ENCODE results near the gene TP53. TPM values are rescaled to one million over a fixed set of nuclear protein-coding genes. Genes with fewer than 3 reads are reported as not detected.

The TP53 gene
- total and polyA plus RNA-seq, 10 of the 15 experiments (the other 5 are each of a cell fraction or from before 2014, with no cell fraction given), result 35.6 to 162 (median 75.9) TPM

DNA sequence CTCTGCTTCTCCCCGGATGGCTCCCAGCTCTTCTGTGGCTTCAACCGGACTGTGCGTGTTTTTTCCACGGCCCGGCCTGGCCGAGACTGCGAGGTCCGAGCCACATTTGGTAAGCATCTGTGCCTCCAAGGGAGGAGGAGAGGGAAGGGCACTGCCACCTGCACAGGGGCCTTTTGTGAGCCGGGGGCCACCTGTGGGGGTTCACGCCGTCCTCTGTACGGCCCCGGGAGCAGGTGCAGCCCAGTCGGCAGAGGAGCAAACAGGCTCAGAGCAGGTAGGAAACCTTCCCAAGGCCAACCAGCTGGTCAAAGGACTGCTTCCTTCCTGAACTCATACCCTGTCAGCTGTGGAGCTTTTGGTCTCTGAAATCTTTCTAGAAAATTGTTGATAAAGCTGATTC lies 14.4 kb upstream of the TP53 start (continued):
- TF ChIP-seq, protein P1, sequence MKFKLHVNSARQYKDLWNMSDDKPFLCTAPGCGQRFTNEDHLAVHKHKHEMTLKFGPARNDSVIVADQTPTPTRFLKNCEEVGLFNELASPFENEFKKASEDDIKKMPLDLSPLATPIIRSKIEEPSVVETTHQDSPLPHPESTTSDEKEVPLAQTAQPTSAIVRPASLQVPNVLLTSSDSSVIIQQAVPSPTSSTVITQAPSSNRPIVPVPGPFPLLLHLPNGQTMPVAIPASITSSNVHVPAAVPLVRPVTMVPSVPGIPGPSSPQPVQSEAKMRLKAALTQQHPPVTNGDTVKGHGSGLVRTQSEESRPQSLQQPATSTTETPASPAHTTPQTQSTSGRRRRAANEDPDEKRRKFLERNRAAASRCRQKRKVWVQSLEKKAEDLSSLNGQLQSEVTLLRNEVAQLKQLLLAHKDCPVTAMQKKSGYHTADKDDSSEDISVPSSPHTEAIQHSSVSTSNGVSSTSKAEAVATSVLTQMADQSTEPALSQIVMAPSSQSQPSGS (IDR thresholded peaks at IDR 0.05; ENCODE audit: low read length), result no peak
- TF ChIP-seq ATF7 (IDR thresholded peaks at IDR 0.05; ENCODE audit: low read depth), result no peak

DNA sequence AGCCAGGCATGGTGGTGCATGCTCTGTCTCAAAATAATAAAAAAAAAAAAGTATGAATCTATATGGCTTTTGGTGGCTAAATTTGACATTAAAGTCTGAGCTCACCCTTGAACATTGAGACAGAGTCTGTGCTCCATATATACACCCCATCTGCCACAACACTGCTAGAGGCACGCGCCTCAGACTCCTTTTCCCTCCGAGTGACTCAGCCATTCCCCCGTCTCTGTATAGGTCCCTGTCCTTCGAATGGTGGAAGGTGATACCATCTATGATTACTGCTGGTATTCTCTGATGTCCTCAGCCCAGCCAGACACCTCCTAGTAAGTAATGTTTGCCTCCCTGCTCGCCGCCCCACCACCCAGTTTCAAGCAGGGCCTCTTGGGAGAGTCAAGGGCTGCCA lies 13.2 kb upstream of the TP53 start:
- WGBS (ENCODE audit: insufficient coverage, insufficient replicate concordance, low lambda C conversion rate, missing lambda C conversion rate), result 95% methylated on average over 7 of the region's 7 CpGs
- H3K79me2 ChIP-seq (ENCODE audit: control insufficient read depth, insufficient read depth, low read length), result no peaks in the 10 kb centered on the region
- ChIA-PET CTCF (interaction anchor here (2.4 kb wide), 1 partner anchor 13 kb away, joined by 9 read pairs; the partner anchor contains the start of genes TP53 and WRAP53), SMC1A (ENCODE audit: uncharacterized antibody, unreplicated experiment) (no interaction called here), POLR2A (interaction anchor here (0.7 kb wide), 2 partner anchors 339 to 725 kb away, joined by 3 read pairs; no protein-coding TSS in a partner anchor), RAD21 (ENCODE audit: unreplicated experiment) (no interaction called here)
- no TSS peak for BruUV-seq (replicated peaks)
- H3K4me3 ChIP-seq, result no peak overlapping the region
- H3K27me3 ChIP-seq (replicated peaks in 1 of 2; ENCODE audit: control insufficient read depth in 2 of 2, insufficient read depth in 2 of 2, low read length in 1 of 2), result peaks cover 0 to 4% of the 10 kb centered on the region in 2 experiments; a peak in 3 of 4 replicates
- H2AFZ ChIP-seq (ENCODE audit: control insufficient read depth, low read depth, low read length), result no peak overlapping the region
- H3K9me3 ChIP-seq (replicated peaks; ENCODE audit: control insufficient read depth, insufficient read depth, low read length), result no peaks in the 10 kb centered on the region
- H3K4me1 ChIP-seq (ENCODE audit: control insufficient read depth, insufficient read depth, low read length), result no peaks in the 10 kb centered on the region
- H3K27ac ChIP-seq (ENCODE audit: control insufficient read depth, insufficient read depth), result no peak overlapping the region
- in situ Hi-C loops (cut with MboI) (no loop called here), intact Hi-C loops (cut with micrococcal nuclease; ENCODE audit: unreplicated experiment) (no loop called here)
- FAIRE-seq (no peak), ATAC-seq (no peak), DNase-seq (ENCODE audit: low read depth, low spot score) (no peak)
- no peaks in the 10 kb centered on the region for H4K20me1 ChIP-seq (ENCODE audit: control insufficient read depth, insufficient read depth)
- no peak overlapping the region for H3K9ac ChIP-seq (ENCODE audit: control insufficient read depth, insufficient read depth, low read length)
- no peak overlapping the region for H3K4me2 ChIP-seq (ENCODE audit: control insufficient read depth, insufficient read depth)
- peaks cover 0 to 4% of the 10 kb centered on the region in 2 experiments; a peak in 3 of 4 replicates for H3K36me3 ChIP-seq (ENCODE audit: control insufficient read depth in 2 of 2, insufficient read depth in 2 of 2, low read length in 1 of 2)
- TF ChIP-seq, protein P2, sequence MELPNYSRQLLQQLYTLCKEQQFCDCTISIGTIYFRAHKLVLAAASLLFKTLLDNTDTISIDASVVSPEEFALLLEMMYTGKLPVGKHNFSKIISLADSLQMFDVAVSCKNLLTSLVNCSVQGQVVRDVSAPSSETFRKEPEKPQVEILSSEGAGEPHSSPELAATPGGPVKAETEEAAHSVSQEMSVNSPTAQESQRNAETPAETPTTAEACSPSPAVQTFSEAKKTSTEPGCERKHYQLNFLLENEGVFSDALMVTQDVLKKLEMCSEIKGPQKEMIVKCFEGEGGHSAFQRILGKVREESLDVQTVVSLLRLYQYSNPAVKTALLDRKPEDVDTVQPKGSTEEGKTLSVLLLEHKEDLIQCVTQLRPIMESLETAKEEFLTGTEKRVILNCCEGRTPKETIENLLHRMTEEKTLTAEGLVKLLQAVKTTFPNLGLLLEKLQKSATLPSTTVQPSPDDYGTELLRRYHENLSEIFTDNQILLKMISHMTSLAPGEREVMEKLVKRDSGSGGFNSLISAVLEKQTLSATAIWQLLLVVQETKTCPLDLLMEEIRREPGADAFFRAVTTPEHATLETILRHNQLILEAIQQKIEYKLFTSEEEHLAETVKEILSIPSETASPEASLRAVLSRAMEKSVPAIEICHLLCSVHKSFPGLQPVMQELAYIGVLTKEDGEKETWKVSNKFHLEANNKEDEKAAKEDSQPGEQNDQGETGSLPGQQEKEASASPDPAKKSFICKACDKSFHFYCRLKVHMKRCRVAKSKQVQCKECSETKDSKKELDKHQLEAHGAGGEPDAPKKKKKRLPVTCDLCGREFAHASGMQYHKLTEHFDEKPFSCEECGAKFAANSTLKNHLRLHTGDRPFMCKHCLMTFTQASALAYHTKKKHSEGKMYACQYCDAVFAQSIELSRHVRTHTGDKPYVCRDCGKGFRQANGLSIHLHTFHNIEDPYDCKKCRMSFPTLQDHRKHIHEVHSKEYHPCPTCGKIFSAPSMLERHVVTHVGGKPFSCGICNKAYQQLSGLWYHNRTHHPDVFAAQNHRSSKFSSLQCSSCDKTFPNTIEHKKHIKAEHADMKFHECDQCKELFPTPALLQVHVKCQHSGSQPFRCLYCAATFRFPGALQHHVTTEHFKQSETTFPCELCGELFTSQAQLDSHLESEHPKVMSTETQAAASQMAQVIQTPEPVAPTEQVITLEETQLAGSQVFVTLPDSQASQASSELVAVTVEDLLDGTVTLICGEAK (IDR thresholded peaks at IDR 0.05; ENCODE audit: borderline replicate concordance), result no peak
- TF ChIP-seq, protein P3, sequence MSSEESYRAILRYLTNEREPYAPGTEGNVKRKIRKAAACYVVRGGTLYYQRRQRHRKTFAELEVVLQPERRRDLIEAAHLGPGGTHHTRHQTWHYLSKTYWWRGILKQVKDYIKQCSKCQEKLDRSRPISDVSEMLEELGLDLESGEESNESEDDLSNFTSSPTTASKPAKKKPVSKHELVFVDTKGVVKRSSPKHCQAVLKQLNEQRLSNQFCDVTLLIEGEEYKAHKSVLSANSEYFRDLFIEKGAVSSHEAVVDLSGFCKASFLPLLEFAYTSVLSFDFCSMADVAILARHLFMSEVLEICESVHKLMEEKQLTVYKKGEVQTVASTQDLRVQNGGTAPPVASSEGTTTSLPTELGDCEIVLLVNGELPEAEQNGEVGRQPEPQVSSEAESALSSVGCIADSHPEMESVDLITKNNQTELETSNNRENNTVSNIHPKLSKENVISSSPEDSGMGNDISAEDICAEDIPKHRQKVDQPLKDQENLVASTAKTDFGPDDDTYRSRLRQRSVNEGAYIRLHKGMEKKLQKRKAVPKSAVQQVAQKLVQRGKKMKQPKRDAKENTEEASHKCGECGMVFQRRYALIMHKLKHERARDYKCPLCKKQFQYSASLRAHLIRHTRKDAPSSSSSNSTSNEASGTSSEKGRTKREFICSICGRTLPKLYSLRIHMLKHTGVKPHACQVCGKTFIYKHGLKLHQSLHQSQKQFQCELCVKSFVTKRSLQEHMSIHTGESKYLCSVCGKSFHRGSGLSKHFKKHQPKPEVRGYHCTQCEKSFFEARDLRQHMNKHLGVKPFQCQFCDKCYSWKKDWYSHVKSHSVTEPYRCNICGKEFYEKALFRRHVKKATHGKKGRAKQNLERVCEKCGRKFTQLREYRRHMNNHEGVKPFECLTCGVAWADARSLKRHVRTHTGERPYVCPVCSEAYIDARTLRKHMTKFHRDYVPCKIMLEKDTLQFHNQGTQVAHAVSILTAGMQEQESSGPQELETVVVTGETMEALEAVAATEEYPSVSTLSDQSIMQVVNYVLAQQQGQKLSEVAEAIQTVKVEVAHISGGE (CRISPR knock-in tag; IDR thresholded peaks at IDR 0.05), result no peak
- TF ChIP-seq BMI1 (IDR thresholded peaks at IDR 0.05; ENCODE audit: borderline replicate concordance), result no peak

Data from GM12878 (cell line).